Caki2 (cell line): ENCODE data around the gene ARRDC1. TPM values are rescaled to one million over a fixed set of nuclear protein-coding genes. Genes with fewer than 3 reads are reported as not detected.

Experiments
- DNase-seq: peaks from one replicate; pipeline ENCODE4 v3.0.0-alpha.2; 2015; ENCODE audit warnings: low read depth
- in situ Hi-C: cut with HindIII; loops from 2 replicates; pipeline ENCODE4 v1.10.0; 2016; ENCODE audit warnings: low sequenced_read_pairs, low pct_unique_long_range_greater_than_20kb, mixed read lengths
- total RNA-seq: library from RNA; depleted of rRNA; stranded (reverse); fragments of >200 nt; shearing (Covaris generic); gene quantifications from 2 replicates; pipeline ENCODE4 v1.2.3, GENCODE V29; 2014; ENCODE audit warnings: low replicate concordance; rRNA removed

ARRDC1 gene
- total RNA-seq, 1 experiment from 2014 or later, result 54.7 TPM

DNA sequence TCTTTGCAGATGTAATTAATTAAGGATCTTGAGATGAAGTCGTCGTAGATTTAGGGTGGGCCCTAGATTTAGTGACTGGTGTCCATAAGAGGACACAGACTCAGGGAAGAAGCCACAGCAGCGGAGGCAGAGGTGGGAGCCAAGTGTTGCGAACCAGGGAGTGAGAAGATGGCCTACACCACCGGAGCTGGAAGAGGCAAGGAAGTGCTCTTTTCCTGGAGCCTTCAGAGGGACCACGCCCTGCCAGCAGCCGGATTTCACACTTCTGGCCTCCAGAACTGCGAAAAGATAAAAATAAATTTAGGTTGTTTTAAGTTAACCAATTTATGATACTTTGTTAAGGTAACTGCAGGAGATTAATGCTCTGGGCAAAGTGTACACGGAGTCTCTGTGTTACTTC, 44.1 kb downstream of the ARRDC1 start:
- DNase-seq, result no peak
- in situ Hi-C loops, result no loop called here

DNA sequence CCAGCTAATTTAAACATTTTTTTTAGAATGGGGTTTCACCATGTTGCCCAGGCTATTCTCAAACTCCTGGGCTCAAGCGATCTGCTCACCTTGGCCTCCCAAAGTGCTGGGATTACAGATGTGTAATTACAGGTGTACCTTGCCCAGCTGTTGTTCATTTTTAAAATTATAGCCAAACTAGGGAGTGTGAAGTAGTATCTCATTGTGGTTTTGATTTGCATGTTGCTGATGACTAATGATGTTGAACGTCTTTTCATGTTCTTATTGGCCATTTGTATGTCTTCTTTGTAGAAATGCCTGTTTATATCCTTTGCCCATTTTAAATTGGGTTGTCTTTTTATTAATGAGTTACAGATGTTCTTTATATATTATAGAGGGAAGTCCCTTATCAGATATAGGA, 44.8 kb downstream of the ARRDC1 start:
- DNase-seq, result no peak
- in situ Hi-C loops, result no loop called here

DNA sequence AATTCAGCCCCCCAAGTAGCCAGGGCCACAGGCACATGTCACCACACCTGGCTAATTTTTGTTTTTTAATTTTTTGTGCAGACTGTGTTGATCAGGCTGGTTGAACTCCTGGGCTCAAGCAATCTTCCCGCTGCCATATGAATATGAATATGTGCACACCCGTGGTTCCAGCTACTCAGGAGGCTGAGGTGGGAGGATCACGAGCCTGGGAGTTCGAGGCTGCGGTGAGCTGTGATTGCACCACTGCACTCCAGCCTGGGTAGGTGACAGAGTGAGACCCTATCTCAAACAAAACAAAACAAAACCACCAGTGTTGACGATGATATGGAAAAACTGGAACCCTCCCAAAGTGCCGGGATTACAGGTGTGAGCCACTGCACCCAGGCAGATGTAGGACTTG, 45.3 kb downstream of the ARRDC1 start:
- in situ Hi-C loops, result no loop called here
- DNase-seq, result no peak

DNA sequence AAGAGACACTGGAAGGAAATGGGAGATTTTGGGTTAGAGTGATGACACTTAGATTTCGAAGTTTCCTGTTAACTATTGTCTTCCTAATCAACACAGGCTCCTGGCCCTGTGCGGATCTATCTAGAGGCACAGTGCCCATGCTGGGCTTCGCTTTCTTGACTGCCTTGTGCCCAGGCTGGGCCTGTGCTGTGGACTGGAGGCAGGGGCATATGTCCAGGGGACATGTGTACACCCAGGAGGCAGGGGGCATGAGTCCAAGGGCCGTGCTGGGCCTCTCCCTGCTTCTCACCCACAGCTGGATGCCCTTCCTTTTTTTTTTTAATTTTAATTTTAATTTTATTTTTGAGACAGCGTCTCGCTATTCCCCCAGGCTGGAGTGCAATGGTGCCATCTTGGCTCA, 50.9 kb downstream of the ARRDC1 start:
- in situ Hi-C loops, result no loop called here

DNA sequence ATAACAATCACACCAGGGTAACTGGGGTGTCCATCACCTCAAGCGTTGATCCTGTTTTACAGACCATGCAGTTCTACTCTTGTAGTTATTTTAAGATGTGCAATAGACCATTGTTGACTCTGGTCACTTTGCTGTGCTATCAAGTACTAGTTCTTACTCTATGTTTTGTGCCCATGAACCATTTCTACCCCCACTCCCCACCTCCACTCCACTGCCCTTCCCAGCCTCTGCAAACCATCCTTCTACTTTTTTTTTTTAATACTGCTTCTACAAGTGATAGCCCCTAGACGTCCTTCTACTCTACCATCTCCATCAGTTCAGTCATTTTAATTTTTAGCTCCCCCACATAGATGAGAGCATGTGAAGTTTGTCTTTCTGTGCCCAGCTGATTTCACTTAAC, 52.1 kb downstream of the ARRDC1 start:
- DNase-seq, result no peak
- in situ Hi-C loops, result no loop called here

More for the DNA sequence above, 50.9 kb downstream of the ARRDC1 start:
- DNase-seq, result no peak

DNA sequence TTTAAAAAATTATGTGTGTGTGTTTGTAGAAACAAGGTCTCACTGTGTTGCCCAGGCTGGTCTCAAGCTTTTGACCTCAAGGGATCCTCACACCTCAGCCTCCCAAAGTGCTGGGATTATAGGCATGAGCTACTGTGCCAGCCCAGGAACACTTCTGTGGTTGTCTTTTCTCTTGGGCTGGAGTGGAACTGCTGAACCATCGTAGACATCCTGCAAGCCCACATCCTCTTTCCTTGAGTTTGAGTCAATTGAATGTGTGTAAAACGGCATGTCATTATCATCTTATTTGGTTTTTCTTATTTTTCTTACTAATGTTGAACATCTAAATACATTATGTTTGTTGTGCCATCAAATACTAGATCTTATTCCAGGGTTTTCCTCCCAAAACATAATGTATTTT, 53.3 kb downstream of the ARRDC1 start:
- in situ Hi-C loops, result no loop called here
- no peak for DNase-seq

DNA sequence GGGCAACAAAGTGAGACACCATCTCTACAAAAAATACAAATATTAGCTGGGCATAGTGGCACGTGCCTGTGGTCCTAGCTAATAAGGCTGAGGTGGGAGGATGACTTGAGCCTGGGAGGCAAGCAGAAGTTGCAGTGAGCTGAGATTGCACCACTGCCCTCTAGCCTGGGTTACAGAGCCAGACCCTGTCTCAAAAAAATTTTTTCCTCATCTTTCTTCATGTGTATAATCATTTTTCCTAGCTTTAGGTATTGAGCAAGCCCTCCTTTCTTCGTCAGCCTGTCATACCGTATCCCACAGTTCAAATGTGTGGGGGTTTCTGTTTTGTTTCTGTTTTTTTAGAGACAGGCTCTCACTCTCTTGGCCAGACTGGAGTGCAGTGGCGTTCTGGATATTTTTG, 54.7 kb downstream of the ARRDC1 start:
- no peak for DNase-seq
- in situ Hi-C loops, result no loop called here

DNA sequence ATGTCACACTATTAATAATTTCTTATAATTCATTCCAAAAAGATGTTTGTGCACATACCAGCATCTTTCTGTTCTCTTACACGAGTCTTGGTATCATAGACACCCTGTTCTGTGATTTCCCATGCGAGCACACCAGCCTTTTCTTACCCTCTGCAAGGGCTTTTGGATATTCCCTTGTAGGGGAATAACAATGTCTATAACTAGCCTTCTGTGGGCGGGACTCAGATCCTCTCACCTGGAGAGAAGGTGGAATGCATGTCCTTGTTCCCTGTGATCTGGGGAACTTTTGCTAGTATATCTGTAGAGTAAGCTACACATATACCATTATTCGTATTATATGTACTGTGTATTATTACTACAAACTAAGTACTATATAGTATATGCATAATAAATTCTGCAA, 58.1 kb downstream of the ARRDC1 start:
- DNase-seq, result no peak
- in situ Hi-C loops, result no loop called here

DNA sequence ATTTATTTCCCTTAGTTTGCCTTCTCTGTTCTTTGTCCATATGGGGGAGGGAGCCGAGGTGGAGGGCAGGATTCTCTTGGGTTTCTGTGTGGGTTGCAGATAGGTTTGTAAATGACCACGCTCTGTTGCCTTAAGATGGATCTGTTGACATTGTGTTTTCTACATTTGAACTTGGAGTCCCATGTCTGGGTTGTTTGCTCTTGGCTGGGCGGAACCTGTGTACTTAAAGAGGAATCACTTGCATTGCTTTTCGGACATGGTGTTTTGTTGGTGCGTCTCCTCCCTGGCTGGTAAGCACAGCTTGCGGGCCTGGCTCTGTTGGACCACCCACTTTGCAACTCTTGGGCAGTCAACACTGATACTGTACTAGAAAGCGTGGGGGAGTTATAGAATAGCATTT, 59.2 kb downstream of the ARRDC1 start:
- in situ Hi-C loops, result no loop called here
- no peak for DNase-seq

Other genes with a start within 250 kb of the ARRDC1 start
- gene EXD3, start 182.5 kb upstream of the ARRDC1 start, total RNA-seq, result 0.84 and 5.3 TPM in 2 replicates
- gene NOXA1, start 182.3 kb upstream of the ARRDC1 start, total RNA-seq, result 5.1 and 5.5 TPM in 2 replicates
- gene ENTPD8, start 164.3 kb upstream of the ARRDC1 start, total RNA-seq, result not detected in 2 replicates
- gene NSMF, start 146.4 kb upstream of the ARRDC1 start, total RNA-seq, result 33.8 and 41.5 TPM in 2 replicates
- 0.09 and 0.98 TPM in 2 replicates for gene PNPLA7, start 55.3 kb upstream of the ARRDC1 start, total RNA-seq
- gene MRPL41, start 53.8 kb upstream of the ARRDC1 start, total RNA-seq, result 65.2 and 71.9 TPM in 2 replicates
- 6.6 and 18.6 TPM in 2 replicates for gene DPH7, start 26.8 kb upstream of the ARRDC1 start, total RNA-seq
- gene ZMYND19, start 15.2 kb upstream of the ARRDC1 start, total RNA-seq, result 21.1 and 27.8 TPM in 2 replicates
- gene EHMT1, start 13.3 kb downstream of the ARRDC1 start, total RNA-seq, result 46.0 and 118 TPM in 2 replicates